ENCODE results near the gene ADAMTS2.

Gene ADAMTS2

GRCh38 chr5:179250561-179251225, 94.6 kb downstream of the ADAMTS2 start:
- no peak for DNase-seq

GRCh38 chr5:179246227-179246626, 99.0 kb downstream of the ADAMTS2 start:
- DNase-seq: no peak

DNA sequence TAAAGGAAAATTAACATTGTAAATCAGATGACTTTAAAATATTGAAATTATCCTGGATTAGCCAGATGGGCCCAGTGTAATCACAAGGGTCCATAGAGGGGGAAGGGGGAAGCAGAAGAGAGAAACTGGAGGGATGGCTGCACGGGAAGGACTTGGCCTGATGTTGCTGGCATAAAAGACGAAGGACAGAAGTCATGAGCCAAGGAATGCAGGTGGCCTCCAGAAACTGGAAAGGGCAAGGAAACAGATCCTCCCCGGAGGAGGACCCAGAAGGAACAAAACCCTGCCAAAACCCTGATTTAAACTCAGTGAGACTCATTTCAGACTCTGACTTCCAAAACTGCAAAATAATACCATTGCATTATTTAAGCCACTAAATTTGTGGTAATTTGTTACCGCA, 100.2 kb downstream of the ADAMTS2 start:
- no peak for DNase-seq

DNA sequence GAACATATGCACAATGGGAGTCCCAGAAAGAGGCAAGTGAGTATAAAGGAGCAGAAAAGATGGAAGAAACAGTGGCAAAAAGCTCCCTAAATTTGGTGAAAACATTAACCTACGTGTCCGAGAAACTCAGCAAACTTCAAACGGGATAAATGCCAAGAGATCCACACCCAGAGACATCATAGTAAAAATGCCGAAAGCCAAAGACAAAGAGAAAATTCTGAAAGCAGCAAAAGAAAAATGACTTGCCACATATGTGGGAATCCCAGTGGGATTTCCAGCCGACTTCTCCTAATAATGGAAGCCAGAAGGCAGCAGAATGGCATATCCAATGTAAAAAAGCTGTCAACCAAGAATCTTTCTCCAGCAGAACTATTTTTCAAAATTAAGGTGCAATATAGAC, 101.2 kb downstream of the ADAMTS2 start:
- no peak for DNase-seq

GRCh38 chr5:179243333-179243732, 101.9 kb downstream of the ADAMTS2 start:
- DNase-seq: no peak

- DNase-seq: no peak
These were observed 102.6 kb downstream of the ADAMTS2 start for GRCh38 chr5:179242676-179243075.

GRCh38 chr5:179241764-179242370, 103.4 kb downstream of the ADAMTS2 start:
- no peak for DNase-seq

GRCh38 chr5:179241175-179241574, 104.1 kb downstream of the ADAMTS2 start:
- DNase-seq: no peak

- DNase-seq: no peak
These were observed 104.7 kb downstream of the ADAMTS2 start for GRCh38 chr5:179240561-179240960.

DNA sequence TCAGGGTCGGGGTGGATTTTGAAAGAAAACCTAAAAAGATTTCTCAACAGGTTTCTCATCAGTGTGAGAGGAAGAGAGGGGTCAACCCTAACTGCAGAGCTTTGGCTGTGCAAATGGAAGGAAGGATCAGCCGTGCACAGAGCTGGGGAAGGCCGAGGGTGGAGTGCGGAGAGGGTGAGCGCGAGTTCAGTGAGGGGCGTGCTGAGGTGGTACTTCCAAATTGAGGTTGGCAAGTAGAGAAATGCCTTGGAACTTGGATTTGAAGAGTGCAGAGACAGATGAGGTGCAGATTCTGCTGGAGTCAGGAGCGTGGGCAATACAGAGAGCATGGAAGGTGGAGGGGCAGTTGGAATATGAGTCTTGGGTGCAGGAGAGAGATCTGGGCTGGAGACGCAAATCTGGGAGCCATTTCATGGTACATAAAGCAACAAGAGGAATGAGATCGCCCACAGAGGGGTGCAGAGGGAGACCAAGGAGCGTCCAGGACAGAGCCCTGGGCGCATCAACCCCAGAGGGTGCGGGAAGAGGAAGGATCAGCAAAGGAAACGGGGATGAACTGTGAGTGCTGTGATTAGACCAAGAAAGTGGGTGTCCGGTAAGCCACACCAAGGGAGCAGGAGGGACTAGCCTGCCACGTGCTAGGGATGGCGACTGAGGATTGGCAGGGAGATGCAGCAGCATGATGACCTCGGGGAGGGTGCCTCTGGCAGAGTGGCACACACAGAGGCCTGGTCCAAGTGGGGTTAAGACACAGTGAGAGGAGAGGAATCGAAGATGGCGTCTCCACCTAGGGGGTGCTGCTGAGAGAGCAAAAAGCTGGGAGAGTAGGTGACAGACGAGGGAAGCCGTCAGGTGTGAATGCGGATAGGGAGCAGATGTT, 105.8 kb downstream of the ADAMTS2 start:
- DNase-seq: no peak

DNA sequence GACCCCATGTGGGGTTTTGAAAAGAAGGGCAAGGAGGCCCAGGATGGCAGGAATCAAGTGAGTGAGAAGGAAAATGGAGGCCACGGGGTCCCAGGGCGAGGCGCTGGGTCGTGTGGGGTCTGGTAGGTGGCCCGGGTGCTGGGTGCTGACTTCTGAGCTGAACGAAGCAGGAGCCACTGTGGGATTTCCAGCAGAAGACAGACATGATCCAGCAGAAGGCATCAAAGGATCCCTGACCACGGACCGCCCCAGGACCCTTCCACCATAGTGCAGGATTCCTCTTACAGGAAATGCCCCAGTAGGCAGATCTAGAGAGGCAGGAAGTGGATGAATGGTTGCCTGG, 106.7 kb downstream of the ADAMTS2 start:
- no peak for DNase-seq

DNA sequence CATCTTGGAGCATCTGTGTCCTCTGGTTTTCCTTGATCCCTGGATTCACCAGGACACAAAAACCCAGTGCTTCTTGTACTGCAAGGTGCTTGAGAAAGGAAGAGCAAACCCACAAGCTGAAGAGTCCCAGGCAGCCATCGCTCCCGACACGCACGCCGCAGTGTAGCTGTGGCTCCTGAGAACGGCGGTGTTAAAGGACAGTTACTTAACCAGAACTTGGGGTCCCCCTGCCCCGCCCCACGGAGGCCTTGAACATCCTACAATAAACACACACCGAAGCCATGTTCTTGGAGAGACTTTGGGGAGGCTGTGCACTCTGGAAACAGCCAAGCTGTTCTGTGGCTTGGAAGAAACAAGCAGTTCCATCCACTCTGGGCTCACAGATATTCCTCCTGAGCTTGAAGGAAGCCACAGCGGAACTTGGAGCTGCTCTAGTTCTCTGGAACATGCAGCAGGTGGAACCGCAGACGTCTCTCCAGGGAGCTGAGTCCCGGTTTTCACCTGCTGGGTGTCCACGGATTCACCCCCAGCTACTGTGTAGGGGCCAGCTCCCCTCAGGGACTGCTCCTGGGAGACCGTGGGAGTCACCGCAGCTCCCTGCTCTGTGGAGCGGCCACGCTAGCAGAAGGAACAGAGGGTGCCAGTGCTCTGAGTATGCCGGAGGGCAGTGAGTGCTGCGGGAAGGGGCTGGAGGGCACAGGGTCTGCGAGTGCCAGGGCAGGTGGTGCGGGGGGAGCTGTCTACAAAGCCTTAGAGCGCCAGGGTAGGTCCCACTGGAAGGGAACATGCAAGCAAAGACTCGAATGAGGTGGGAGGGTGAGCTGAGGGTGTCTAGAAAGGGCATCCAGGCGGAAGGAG, 107.3 kb downstream of the ADAMTS2 start:
- no peak for DNase-seq

- no peak for DNase-seq
These were observed 109.6 kb downstream of the ADAMTS2 start for GRCh38 chr5:179235416-179236400.

DNA sequence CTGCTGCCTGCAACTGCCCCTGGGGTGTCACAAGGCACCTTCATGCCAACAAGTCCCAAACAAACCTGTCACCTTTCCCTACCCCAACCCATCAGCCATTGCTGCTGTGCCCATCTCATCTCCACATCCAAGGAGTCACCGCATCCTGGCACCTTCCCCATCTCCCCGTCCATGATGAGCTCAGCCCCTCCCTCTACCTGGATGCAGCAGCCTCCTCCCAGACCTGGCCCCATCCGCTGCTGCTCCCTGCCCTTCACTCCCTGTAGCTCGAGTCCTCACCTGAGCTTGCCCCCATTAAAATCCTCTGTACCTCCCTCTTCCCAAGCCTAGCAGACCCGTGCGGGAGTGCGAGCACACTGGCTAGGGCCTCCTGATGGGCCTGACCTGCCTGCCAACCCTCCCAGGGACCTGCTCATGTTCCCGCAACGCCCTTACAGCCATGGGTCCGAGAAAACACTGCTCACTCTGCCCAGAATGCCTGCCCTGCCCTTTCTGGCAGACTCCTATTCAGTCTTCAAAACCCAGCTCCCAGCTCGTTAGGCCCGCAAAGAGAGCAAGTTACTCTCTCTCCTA, 110.6 kb downstream of the ADAMTS2 start:
- DNase-seq: no peak

DNA sequence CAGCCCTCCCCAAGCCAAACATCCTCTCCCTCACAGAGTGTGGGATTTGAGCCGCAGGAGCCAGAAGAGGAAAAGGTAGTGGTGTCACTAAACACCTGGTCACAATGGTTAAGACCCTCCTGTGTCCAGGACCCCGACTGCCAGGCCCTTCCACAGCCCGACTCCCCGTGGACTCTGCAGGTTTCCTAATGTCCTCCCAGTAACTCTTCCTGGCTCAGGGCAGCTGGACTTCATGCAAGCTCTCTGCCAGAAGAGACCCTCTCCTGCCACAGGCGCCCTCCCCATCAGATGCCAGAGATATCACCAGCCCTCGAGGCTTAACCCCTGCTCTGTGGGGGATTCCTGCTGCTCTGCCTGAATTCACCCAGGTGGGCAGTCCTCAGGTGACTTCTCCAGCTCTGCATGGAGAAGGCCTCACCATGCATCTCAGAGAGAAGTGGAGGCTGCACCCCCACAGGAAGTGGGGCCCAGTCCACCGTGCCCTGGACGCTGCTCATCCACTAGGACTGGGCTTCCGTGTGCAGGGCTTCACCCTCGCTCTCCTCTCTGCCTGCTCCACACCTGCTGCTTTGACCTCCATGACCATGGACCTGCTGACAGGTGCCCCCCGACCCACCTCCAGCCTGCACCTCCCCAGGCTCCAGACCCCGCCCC, 111.2 kb downstream of the ADAMTS2 start:
- DNase-seq: no peak

- no peak for DNase-seq
These were observed 113.0 kb downstream of the ADAMTS2 start for GRCh38 chr5:179232091-179232735.

- no peak for DNase-seq
These were observed 114.0 kb downstream of the ADAMTS2 start for GRCh38 chr5:179231309-179231708.

GRCh38 chr5:179230061-179230461, 115.2 kb downstream of the ADAMTS2 start:
- no peak for DNase-seq

DNA sequence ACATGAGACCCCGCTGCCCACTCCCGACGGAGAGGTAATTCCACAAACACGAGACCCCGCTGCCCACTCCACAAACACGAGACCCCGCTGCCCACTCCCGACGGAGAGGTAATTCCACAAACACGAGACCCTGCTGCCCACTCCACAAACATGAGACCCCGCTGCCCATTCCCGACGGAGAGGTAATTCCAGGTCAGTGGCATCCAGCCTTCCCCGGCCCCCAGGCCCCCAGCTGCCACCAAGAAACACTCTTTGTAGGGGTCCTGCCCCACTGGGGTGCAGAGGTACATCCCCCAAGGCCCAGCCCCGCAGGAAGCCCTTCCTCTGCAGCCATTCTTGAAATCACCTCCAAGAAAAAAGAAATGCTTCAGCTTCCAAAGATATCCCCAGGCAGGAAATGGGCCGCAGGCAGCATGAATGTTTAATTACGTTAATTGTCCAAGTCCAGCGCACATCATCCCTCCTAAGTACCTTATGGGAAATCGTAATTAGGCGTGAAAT, 115.9 kb downstream of the ADAMTS2 start:
- no peak for DNase-seq
